NCI-H2107 (cell line): ENCODE data around the gene DSE.

Experiments
- DNase-seq: peaks from one replicate; lab custom pipeline; 2025; lab: John Stamatoyannopoulos, UW

Gene DSE

GRCh38 chr6:116449565-116449964 is 78.8 kb downstream of the DSE start:
- DNase-seq, result no peak

DNA sequence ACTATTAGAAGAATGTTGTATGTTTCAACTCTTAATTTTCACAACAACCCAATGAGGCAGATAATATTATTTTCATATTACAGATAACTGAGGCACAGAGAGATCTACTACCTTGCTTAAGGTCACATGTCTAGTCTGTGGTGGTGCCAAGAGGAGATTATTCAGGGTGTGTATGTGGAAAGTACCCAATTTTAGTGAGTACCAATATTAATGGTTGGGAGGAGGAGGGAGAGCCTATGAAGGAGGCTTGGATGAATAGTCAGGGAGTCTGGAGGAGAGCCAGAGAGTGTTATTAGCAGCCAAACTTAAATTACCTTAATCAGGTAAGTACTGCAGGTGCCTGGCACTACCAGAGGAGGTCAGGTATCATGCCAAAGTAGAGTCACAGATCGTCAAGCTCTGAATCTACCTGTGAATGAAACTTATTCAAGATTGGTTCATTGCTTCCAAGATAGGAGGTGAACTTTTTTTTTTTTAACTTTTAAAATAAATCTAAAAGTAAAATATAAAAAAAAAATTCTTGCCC is 79.5 kb downstream of the DSE start:
- DNase-seq, result no peak

DNA sequence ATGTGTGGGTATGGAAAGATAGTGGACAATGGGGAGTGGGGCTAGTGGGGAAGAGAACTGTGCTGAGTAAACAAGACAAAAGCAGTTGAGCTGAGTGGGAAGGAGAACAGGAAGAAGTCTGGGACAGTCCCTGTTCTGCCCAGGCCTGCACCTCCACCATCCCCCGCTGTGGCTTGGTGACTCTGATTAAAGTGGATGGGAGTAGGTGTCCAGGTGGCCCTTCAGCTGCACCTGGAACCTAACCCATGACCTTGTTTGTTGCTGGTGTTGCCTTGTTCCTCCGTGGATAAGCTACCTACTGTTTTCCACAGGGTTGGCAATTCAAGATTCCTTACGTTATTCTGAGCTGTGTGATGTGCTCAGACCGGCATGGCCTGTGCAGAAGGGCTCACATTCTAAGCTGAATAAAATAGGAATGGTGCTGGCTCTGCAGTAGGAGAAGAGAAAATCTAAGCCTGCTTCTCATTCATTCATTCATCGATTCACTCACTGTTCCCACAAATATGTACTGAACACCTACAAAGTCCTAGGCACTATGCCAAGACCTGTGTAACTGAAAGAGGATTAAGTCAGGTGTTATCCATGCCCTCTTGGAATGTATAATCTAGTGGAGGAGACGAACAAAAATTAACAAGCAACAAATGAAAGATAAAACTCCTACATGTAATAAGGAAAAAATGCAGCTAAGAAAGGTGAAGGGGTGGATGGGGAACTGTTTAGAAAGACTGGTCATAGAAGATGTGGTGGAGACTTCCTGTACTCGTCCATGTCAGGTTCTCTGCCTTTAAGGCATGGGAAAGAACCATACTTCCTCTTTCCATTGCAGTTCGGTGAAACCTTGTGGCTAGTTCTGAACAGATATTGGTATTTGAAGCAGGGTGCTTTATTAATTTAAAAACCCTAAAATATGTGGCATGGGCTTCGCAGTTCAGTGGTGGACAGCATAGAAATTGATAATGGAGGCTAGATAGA is 80.3 kb downstream of the DSE start:
- DNase-seq, result no peak

DNA sequence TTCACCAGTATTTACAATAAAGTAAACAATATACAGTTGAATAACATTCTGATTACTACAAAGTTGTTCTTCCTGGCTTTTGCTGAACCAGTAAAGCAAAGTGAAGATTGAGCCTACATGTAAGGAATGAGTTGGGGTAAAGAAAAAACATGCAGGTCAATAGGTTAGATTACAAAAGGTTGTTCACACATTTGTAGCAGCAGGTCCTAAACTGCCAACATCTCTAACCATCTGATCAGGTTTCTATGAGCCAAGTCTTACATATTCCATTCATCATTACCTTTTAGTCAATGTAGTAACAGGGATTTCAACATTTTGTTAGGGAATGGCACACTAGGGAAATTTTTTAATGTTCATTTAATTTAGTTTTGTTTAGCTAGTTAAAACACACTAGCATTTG is 81.2 kb downstream of the DSE start:
- no peak for DNase-seq

- no peak for DNase-seq
Observed at GRCh38 chr6:116452531-116452930, 81.8 kb downstream of the DSE start.

DNA sequence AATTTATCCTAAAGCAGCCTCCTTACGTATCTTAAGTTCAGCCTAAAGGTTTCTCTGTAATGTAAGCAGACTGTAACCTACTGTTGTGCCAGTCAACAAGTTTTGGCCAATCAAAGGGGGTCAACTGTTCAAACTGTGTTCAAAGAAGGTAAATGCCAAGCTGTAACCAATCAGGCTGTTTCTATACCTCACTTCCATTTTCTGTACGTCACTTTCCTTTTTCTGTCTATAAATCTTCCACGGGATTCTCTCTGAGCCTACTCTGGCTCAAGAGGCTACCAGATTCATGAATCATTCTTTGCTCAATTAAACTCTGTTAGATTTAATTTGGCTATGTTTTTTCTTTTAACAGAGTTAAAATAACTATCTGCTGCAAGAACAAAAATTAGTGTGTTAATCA is 85.4 kb downstream of the DSE start:
- DNase-seq, result no peak

GRCh38 chr6:116456927-116457326 is 86.2 kb downstream of the DSE start:
- DNase-seq, result no peak

- DNase-seq, result no peak
Observed at GRCh38 chr6:116458264-116458663, 87.5 kb downstream of the DSE start.

GRCh38 chr6:116459927-116460326 is 89.2 kb downstream of the DSE start:
- DNase-seq, result no peak

DNA sequence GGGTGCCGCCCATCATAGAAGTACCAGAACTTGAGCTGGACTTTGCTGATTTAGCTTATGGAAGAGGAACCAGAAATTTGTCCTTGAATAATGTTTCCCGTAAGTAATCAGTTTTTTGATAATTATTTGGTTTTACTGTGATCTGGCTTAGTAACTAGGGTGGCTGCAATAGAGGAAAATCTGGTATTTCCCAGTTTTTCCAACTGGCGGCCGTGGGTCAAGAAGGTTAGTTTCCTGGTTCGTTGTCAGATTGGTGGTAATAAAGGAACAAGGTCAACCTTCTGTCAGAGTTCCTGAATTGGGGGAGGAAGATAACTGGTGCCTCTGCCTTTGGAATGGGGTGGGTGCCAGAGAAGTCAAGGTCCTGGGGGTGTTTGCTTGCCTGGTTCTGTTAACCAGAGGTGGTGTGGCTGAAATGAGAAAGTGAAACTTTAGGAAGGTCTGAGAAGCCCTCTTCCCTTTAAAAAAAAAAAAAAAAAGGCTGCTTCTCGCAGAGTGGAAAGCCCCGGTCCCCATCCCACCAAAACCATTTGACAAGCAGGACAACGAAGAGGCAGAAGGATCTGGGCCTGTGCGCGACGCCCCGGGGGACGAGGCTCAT is 90.7 kb downstream of the DSE start, which contains the start of gene CALHM6:
TSS of gene CALHM6 (plus strand) at position 45 of the 601 bp plus-strand sequence. CDS start at position 600, 555 bp downstream.
- DNase-seq, result no peak

GRCh38 chr6:116461932-116462885 is 91.5 kb downstream of the DSE start:
- no peak for DNase-seq

DNA sequence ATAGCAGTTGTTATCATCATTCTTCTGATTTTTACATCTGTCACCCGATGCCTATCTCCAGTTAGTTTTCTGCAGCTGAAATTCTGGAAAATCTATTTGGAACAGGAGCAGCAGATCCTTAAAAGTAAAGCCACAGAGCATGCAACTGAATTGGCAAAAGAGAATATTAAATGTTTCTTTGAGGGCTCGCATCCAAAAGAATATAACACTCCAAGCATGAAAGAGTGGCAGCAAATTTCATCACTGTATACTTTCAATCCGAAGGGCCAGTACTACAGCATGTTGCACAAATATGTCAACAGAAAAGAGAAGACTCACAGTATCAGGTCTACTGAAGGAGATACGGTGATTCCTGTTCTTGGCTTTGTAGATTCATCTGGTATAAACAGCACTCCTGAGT is 92.6 kb downstream of the DSE start:
- no peak for DNase-seq

GRCh38 chr6:116465246-116465645 is 94.5 kb downstream of the DSE start:
- no peak for DNase-seq

- no peak for DNase-seq
Observed at GRCh38 chr6:116467096-116467495, 96.3 kb downstream of the DSE start.

DNA sequence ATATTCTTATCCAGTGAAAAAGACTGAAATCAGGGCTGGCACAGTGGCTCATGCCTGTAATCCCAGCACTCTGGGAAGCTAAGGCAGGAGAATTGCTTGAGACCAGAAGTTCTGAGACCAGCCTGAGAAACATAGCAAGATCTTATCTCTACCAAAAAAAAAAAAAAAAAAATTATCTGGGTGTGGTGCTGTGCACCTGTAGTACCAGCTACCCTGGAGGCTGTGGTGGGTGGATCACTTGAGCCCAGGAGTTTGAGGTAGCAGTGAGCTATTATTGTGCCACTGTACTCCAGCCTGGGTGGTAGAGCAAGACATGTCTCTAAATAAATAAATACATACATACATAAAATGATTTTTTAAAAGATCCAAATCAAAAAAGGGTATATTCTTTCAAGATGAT is 96.8 kb downstream of the DSE start:
- no peak for DNase-seq

DNA sequence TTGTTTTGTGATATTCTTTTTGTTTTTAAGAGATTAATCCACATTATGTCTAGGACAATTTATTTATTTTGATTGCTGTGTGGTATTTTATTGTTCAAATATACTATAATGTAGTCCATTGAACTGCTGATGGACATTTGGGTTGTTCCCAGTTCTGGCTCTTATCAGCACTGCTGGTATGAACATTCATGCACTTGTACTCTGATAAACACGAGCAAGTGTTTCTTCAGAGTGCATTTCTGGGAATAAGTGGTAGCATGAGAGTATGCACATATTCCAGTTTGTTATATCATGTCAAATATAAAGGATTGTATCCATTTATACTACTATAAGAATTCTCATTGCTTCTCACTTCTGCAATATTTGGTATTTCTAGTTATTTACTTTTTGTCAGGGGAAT is 97.5 kb downstream of the DSE start:
- no peak for DNase-seq

DNA sequence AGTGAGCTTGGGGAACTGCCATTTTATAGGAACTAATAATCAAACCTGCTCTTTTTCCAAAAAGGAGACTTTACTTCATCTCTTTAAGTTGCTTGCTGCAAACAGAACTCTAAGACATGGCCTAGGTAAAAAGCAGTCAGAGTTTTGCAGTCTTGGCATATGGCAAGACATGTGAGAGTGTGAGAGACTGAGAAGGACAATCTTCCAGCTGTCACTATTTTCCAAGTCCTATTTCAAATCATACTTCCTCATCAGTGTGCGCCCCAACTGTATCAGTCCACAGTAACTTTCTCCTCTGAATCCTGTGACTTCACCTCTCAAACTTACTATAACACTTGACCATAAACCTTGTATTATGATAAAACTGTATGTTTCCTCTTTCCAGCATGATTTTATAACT is 100.8 kb downstream of the DSE start:
- no peak for DNase-seq

DNA sequence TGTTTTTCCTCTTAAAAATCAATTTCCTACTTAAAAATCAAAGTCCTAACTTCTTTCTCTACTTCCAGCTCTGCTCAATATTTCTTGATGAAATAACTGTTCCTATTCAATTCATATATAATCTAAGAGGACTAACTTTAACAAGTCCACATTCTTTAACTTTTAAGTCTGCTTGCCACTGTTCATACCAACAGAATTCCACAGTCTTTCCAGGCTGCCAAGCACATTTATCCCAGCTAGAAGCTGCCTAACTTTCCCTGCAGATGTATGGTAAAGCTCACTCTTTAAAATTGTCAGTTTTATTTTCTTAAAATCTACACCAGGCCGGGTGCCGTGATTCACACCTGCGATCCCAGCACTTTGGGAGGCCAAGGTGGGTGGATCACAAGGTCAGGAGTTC is 102.0 kb downstream of the DSE start:
- DNase-seq, result no peak

DNA sequence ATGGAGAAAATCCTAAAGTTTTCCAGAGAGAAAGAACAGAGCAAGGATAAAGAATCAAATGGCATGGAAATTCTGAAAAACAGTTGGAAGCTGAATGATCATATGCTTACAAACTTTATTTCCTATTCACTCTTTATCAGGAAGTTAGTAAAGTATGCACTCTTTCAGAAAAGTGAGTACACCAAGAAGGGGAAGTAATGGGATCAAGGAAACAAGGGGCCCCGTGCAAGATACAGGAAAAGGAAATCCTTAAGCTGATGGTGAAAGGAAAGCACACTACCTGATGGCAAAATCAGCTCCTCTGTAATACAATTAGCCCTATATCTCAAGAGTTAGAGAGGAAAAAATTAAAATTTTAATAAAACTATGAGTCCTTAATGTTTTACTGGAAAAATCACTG is 104.4 kb downstream of the DSE start:
- DNase-seq, result no peak

DNA sequence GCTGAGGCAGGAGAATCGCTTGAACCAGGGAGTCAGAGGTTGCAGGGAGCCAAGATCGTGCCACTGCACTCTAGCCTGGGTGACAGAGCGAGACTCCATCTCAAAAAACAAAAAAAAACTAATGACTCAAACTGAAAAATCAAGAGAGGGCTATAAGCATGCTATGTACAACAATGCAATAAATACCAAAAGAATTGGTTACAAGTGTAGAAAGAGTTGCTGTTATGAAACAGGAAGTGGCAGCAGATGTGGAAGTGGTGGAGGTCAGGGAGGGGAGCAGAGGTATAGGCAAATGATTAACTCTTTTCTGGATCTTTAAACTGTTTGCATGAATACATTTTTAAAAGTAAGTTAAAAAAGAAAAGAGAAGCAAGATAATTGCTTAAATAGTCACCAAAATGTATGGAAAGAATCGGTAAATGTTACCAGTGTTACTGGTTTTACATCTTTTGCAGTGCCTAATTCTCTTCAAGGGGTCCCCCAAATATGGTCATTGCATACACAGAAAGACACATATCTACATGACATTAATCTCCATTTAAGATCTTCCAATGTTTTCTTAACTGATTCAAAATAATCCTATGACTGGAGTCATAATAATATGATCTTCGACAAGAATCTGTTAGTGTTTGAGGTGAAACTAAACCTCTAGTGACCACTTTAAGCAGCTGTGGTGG is 105.4 kb downstream of the DSE start:
- DNase-seq, result no peak

DNA sequence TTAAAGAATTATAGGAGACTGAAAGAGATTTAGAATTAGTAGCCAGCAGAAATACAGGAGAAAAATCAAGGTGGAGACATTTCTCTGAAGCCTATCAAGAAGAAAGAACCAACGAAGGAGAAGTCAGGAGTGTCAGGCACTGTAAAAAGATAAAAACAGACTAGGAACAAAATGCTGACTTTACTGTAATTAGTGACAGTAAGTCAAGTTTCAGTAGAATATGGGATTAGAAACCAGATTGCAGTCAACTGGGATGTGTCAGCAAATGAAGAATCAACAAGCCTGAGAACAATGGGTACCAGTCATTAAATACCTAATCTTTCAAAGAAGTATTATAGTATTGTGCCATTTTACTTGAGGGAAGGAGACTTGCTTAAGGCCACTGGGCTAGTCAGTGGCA is 112.0 kb downstream of the DSE start:
- no peak for DNase-seq
